Measurements from ENCODE around the gene FSTL5. TPM values are rescaled to one million over a fixed set of nuclear protein-coding genes. Genes with fewer than 3 reads are reported as not detected.

The FSTL5 gene
- total and polyA plus RNA-seq, 2 of the 13 experiments (the other 11 are each of a cell fraction or from before 2014, with no cell fraction given), result 0.03 to 0.07 TPM

- Histone ChIP-seq H3K79me2 (ENCODE audit: insufficient read depth, low read length) (no peaks in the 10 kb centered on the region), H4K20me1 (ENCODE audit: insufficient read depth, low read length) (no peaks in the 10 kb centered on the region), H3K36me3 (replicated peaks in 1 of 2; ENCODE audit: control insufficient read depth in 1 of 2, insufficient read depth in 2 of 2, low read length in 2 of 2) (no peaks in the 10 kb centered on the region), H3K9me3 (ENCODE audit: low read length) (no peaks in the 10 kb centered on the region), H3K27me3 (ENCODE audit: control insufficient read depth in 1 of 2, insufficient read depth in 2 of 2, low read length in 2 of 2) (no peaks in the 10 kb centered on the region; a peak in 1 of 5 replicates), H3K4me1 (ENCODE audit: insufficient read depth, low read length) (no peaks in the 10 kb centered on the region), H3K27ac (ENCODE audit: extremely low read length, insufficient read depth, low read length) (no peak overlapping the region), H3K4me3 (replicated peaks in 1 of 3; ENCODE audit: insufficient read depth in 1 of 3, low read depth in 2 of 3, low read length in 3 of 3) (no peak overlapping the region), H2AFZ (ENCODE audit: low read length) (no peak overlapping the region), H3K4me2 (ENCODE audit: low read depth, low read length) (no peak overlapping the region), H3K9ac (ENCODE audit: insufficient read depth, low read depth, low read length) (no peak overlapping the region)
- intact Hi-C loops (cut with micrococcal nuclease; ENCODE audit: unreplicated experiment), result no loop called here
- 3% methylated on average over 1 of the region's 1 CpG for WGBS (ENCODE audit: low lambda C conversion rate)
- POLR2A ChIA-PET, result no interaction called here
- no peak for FAIRE-seq
- in situ Hi-C loops (cut with HindIII; ENCODE audit: extremely low pct_ligation_motif_present, low pct_unique_long_range_greater_than_20kb), result no loop called here
- no peak for DNase-seq (ENCODE audit: low spot score)
- TF ChIP-seq ZNF720 (CRISPR knock-in tag; IDR thresholded peaks at IDR 0.05), result no peak
- no peak for TF ChIP-seq ZNF180 (CRISPR knock-in tag; IDR thresholded peaks at IDR 0.05; ENCODE audit: borderline replicate concordance, low read depth)
- BruUV-seq (replicated peaks), result no TSS peak
- ATAC-seq, result no peak
- CTCF ChIA-PET (ENCODE audit: low intra/inter-chr PET ratio, low total read pairs), result no interaction called here
Observed at GRCh38 chr4:161642708-161643107, 521.1 kb downstream of the FSTL5 start.

GRCh38 chr4:161629694-161630441 lies 533.9 kb downstream of the FSTL5 start:
- no peak for FAIRE-seq
- in situ Hi-C loops (cut with HindIII; ENCODE audit: extremely low pct_ligation_motif_present, low pct_unique_long_range_greater_than_20kb) (no loop called here), intact Hi-C loops (cut with micrococcal nuclease; ENCODE audit: unreplicated experiment) (no loop called here)
- no peaks in the 10 kb centered on the region for H3K36me3 ChIP-seq (replicated peaks in 1 of 2; ENCODE audit: control insufficient read depth in 1 of 2, insufficient read depth in 2 of 2, low read length in 2 of 2)
- ATAC-seq, result no peak; the same call in 2 of the 3 replicates
- BruUV-seq (replicated peaks), result no TSS peak
- no peak overlapping the region for H3K9ac ChIP-seq (ENCODE audit: insufficient read depth, low read depth, low read length)
- H4K20me1 ChIP-seq (ENCODE audit: insufficient read depth, low read length), result no peaks in the 10 kb centered on the region
- 20% methylated on average over 9 of the region's 14 CpGs for WGBS (ENCODE audit: low lambda C conversion rate)
- CTCF ChIA-PET (ENCODE audit: low intra/inter-chr PET ratio, low total read pairs), result no interaction called here
- H3K4me3 ChIP-seq (replicated peaks in 1 of 3; ENCODE audit: insufficient read depth in 1 of 3, low read depth in 2 of 3, low read length in 3 of 3), result no peak overlapping the region
- H3K9me3 ChIP-seq (ENCODE audit: low read length), result no peaks in the 10 kb centered on the region
- no peaks in the 10 kb centered on the region for H3K4me1 ChIP-seq (ENCODE audit: insufficient read depth, low read length)
- POLR2A ChIA-PET, result no interaction called here
- no peak overlapping the region for H3K4me2 ChIP-seq (ENCODE audit: low read depth, low read length)
- no peak overlapping the region for H2AFZ ChIP-seq (ENCODE audit: low read length)
- H3K27ac ChIP-seq (ENCODE audit: extremely low read length, insufficient read depth, low read length), result no peak overlapping the region
- H3K79me2 ChIP-seq (ENCODE audit: insufficient read depth, low read length), result no peaks in the 10 kb centered on the region
- TF ChIP-seq NFATC3 (CRISPR knock-in tag; IDR thresholded peaks at IDR 0.05) (no peak), ZNF331 (CRISPR knock-in tag; IDR thresholded peaks at IDR 0.05) (no peak), PCBP2 (optimal IDR thresholded peaks at IDR 0.05; ENCODE audit: low read depth, low read length, poor library complexity, severe bottlenecking) (no peak), SRSF1 (optimal IDR thresholded peaks at IDR 0.05; ENCODE audit: low read depth, low read length) (no peak)
- no peak for DNase-seq (ENCODE audit: low spot score)
- H3K27me3 ChIP-seq (ENCODE audit: control insufficient read depth in 1 of 2, insufficient read depth in 2 of 2, low read length in 2 of 2), result no peaks in the 10 kb centered on the region
